BJ (cell line): ENCODE results near the gene ANAPC10. TPM values are rescaled to one million over a fixed set of nuclear protein-coding genes. Genes with fewer than 3 reads are reported as not detected.

ENCODE experiments used
- CTCF ChIA-PET: fragments of 350-600 bp; formaldehyde crosslinking; extraction: SDS; loops from one replicate; lab custom pipeline; 2021; ENCODE audit warnings: antibody characterized with exemption, inconsistent platforms; lab: Yijun Ruan, JAX
- POLR2A ChIA-PET: fragments of 300-600 bp; sonication (Branson Sonifier 250); formaldehyde crosslinking; extraction: SDS; loops from one replicate; lab custom pipeline; 2021; ENCODE audit warnings: antibody characterized with exemption; lab: Charles Lee
- DNase-seq: peaks from one replicate; pipeline ENCODE4 v3.0.0-alpha.2; 2011; ENCODE audit warnings: low read depth
- H3K27me3 ChIP-seq: 2 replicates; pipeline ENCODE4 v1.6.0; 2011; ENCODE audit warnings: low read length; ENCODE audit not compliant: control insufficient read depth, insufficient read depth
- H3K36me3 ChIP-seq: 2 replicates; pipeline ENCODE4 v1.5.1; 2011; ENCODE audit warnings: low read length; ENCODE audit not compliant: control insufficient read depth, insufficient read depth
- H3K4me3 ChIP-seq: 2 replicates; pipeline ENCODE4 v1.5.1; 2011; ENCODE audit warnings: low read depth, mild to moderate bottlenecking, control low read depth, low read length
- polyA plus RNA-seq: library from polyadenylated mRNA; depleted of rRNA; stranded (reverse); fragments of >200 nt; gene quantifications from 2 replicates; pipeline ENCODE4 v1.2.3, GENCODE V29; 2011
- TF ChIP-seq, protein P1 (sequence below): IDR thresholded peaks from 2 replicates; pipeline ENCODE4 v1.5.1; 2011; ENCODE audit warnings: low read depth, mild to moderate bottlenecking, control low read depth, inconsistent platforms, low read length, moderate library complexity; ENCODE audit not compliant: insufficient read depth

Gene ANAPC10
- polyA plus RNA-seq, 1 experiment: 10.3 TPM

DNA sequence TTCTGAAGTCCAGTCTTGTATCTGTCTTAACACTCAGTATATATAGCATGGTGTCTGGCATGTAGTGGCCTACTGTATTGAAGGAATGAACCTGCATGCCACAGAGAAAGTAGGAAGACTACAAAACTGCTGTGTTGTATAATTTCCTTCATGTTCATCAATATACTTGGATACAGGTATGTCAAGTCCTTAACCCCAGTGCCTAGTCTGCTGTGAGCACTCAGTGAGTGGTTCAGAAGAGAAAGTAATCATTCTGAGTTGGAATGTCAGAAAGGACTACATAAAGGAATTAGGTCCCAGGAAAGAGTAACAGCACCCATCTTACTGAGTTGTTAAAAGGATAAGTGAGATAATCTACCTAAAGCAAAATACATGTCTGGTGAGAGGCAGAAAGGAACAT, 32.1 kb upstream of the ANAPC10 start:
- TF ChIP-seq, protein P1, sequence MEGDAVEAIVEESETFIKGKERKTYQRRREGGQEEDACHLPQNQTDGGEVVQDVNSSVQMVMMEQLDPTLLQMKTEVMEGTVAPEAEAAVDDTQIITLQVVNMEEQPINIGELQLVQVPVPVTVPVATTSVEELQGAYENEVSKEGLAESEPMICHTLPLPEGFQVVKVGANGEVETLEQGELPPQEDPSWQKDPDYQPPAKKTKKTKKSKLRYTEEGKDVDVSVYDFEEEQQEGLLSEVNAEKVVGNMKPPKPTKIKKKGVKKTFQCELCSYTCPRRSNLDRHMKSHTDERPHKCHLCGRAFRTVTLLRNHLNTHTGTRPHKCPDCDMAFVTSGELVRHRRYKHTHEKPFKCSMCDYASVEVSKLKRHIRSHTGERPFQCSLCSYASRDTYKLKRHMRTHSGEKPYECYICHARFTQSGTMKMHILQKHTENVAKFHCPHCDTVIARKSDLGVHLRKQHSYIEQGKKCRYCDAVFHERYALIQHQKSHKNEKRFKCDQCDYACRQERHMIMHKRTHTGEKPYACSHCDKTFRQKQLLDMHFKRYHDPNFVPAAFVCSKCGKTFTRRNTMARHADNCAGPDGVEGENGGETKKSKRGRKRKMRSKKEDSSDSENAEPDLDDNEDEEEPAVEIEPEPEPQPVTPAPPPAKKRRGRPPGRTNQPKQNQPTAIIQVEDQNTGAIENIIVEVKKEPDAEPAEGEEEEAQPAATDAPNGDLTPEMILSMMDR: no peak
- DNase-seq: no peak
- Histone ChIP-seq H3K36me3 (no peaks in the 10 kb centered on the region), H3K4me3 (no peak overlapping the region), H3K27me3 (no peaks in the 10 kb centered on the region)
- ChIA-PET POLR2A (no interaction called here), CTCF (no interaction called here)

GRCh38 chr4:145125396-145125795, 27.4 kb upstream of the ANAPC10 start:
- Histone ChIP-seq H3K27me3 (no peaks in the 10 kb centered on the region), H3K36me3 (peaks cover 5% of the 10 kb centered on the region), H3K4me3 (no peak overlapping the region)
- ChIA-PET POLR2A (no interaction called here), CTCF (no interaction called here)
- no peak for DNase-seq
- TF ChIP-seq, protein P1: no peak

GRCh38 chr4:145108128-145108527, 10.1 kb upstream of the ANAPC10 start:
- Histone ChIP-seq H3K4me3 (no peak overlapping the region), H3K36me3 (no peaks in the 10 kb centered on the region; the same call in none of the 2 replicates), H3K27me3 (no peaks in the 10 kb centered on the region)
- ChIA-PET CTCF (no interaction called here), POLR2A (no interaction called here)
- TF ChIP-seq, protein P1: no peak
- DNase-seq: no peak

- Histone ChIP-seq H3K4me3 (no peak overlapping the region), H3K36me3 (no peaks in the 10 kb centered on the region; the same call in none of the 2 replicates), H3K27me3 (no peaks in the 10 kb centered on the region)
- ChIA-PET CTCF (no interaction called here), POLR2A (no interaction called here)
- no peak for DNase-seq
- TF ChIP-seq, protein P1: no peak
Measured at GRCh38 chr4:145107126-145107525, 9.1 kb upstream of the ANAPC10 start.

DNA sequence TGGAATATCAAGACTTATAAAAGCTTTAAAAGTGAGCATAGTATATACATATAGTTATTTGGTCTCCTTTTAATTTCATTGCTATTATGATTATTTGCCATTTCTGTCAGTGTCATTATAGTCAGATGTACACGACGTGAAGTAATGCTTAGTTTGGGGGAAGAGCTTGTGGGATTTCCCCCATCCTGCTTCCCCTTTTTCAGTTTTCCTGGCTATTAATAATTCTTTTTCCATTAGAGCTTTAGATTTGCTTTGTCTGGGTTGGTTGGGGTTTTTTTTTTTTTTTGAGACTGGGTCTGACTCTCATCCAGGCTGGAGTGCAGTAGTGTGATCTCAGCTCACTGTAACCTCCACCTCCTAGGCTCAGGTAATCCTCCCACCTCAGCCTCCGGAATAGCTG, 5.5 kb upstream of the ANAPC10 start:
- no peaks in the 10 kb centered on the region for H3K36me3 ChIP-seq

More for the DNA sequence above, 5.5 kb upstream of the ANAPC10 start:
- H3K4me3 ChIP-seq: no peak overlapping the region
- no peaks in the 10 kb centered on the region for H3K27me3 ChIP-seq
- CTCF ChIA-PET: no interaction called here
- TF ChIP-seq, protein P1: no peak
- POLR2A ChIA-PET: no interaction called here
- DNase-seq: no peak
